AG10803 (cell line): Measurements from ENCODE around the gene PCDHB7.
"Not testable (repeated sequence)": the region's sequence is repeated elsewhere in the genome, so short reads cannot be mapped to it uniquely, and the experiment has no call there.

Experiments used
- DNase-seq: peaks from one replicate; pipeline ENCODE4 v3.0.0; 2010; ENCODE audit warnings: low read depth
- H3K4me3 ChIP-seq: 2 replicates; pipeline ENCODE4 v1.5.1; 2011; ENCODE audit warnings: mild to moderate bottlenecking, low read length, control low read depth
- TF ChIP-seq, protein P1 (sequence below): conservative IDR thresholded peaks from 2 replicates; pipeline ENCODE4 v1.5.1; 2011; ENCODE audit warnings: mild to moderate bottlenecking, low read length, control low read depth, inconsistent platforms

The PCDHB7 gene

DNA sequence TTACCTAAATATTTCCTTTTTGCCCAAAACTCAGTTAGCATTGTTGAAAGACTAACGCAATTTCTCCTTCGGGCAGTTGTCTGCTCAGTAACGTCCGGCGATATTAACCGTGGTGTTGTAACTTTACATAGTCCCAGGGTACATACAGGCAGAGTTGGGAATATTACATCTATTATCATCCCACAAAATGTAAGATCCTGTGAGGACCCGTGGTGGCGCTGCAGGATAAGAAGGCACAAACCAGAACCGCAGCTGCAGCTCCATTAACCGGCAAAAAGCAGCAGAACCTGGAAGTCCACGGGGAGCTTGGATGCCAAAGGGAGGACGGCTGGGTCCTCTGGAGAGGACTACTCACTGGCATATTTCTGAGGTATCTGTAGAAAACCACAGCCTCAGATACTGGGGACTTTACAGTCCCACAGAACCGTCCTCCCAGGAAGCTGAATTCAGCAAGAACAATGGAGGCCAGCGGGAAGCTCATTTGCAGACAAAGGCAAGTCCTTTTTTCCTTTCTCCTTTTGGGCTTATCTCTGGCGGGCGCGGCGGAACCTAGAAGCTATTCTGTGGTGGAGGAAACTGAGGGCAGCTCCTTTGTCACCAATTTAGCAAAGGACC lies 5.2 kb downstream of the PCDHB7 start, which contains the start of gene PCDHB8:
TSS of gene PCDHB8 (plus strand) at position 214 of the 615 bp plus-strand sequence. CDS start at position 459, 245 bp downstream.
- not testable (repeated sequence) for DNase-seq, H3K4me3 ChIP-seq
- TF ChIP-seq, protein P1, sequence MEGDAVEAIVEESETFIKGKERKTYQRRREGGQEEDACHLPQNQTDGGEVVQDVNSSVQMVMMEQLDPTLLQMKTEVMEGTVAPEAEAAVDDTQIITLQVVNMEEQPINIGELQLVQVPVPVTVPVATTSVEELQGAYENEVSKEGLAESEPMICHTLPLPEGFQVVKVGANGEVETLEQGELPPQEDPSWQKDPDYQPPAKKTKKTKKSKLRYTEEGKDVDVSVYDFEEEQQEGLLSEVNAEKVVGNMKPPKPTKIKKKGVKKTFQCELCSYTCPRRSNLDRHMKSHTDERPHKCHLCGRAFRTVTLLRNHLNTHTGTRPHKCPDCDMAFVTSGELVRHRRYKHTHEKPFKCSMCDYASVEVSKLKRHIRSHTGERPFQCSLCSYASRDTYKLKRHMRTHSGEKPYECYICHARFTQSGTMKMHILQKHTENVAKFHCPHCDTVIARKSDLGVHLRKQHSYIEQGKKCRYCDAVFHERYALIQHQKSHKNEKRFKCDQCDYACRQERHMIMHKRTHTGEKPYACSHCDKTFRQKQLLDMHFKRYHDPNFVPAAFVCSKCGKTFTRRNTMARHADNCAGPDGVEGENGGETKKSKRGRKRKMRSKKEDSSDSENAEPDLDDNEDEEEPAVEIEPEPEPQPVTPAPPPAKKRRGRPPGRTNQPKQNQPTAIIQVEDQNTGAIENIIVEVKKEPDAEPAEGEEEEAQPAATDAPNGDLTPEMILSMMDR: peak; percentile 17; the same call in 1 of the 2 replicates

DNA sequence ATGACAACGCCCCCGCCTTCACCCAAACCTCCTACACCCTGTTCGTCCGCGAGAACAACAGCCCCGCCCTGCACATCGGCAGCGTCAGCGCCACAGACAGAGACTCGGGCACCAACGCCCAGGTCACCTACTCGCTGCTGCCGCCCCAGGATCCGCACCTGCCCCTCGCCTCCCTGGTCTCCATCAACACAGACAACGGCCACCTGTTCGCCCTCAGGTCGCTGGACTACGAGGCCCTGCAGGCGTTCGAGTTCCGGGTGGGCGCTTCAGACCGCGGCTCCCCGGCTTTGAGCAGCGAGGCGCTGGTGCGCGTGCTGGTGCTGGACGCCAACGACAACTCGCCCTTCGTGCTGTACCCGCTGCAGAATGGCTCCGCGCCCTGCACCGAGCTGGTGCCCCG lies 6.9 kb downstream of the PCDHB7 start:
- DNase-seq, H3K4me3 ChIP-seq: not testable (repeated sequence)

DNA sequence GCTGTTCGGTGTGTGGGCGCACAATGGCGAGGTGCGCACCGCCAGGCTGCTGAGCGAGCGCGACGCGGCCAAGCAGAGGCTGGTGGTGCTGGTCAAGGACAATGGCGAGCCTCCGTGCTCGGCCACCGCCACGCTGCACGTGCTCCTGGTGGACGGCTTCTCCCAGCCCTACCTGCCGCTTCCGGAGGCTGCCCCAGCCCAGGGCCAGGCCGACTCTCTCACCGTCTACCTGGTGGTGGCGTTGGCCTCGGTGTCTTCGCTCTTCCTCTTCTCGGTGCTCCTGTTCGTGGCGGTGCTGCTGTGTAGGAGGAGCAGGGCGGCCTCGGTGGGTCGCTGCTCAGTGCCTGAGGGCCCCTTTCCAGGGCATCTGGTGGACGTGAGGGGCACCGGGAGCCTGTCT lies 7.4 kb downstream of the PCDHB7 start:
- not testable (repeated sequence) for H3K4me3 ChIP-seq, DNase-seq

DNA sequence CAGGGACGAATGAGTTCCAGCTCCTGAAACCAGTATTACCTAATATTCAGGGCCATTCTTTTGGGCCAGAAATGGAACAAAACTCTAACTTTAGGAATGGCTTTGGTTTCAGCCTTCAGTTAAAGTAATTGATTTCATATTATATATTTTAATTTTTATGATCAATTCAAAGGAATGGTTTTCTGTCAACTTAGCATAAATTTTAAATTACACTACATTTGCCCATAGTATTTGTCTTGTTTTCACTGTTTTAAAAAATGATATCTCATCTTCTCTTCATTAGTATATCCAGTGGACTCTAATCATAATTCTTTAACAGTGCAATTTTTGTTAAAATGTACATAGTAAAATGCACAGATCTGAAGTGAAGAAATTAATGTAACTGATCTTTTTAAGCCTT lies 7.9 kb downstream of the PCDHB7 start:
- H3K4me3 ChIP-seq: no peak overlapping the region
- no peak for DNase-seq
- TF ChIP-seq, protein P1: no peak

DNA sequence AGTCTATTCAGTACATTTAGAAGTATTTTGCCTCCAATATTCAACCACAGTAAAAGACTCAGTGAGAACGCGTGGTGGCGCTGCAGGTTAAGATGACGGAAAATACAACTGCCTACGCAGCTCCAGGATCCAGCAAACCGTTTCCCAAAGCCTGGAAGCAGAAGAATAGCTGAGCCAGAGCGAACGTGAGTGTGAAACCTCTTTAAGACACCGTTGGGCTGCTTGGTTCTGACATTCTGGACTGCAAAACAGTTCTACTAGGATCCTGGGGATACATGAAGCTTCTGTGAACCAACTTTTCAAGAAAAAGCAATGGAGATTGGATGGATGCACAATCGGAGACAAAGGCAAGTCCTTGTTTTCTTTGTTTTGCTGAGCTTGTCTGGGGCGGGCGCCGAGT lies 9.8 kb downstream of the PCDHB7 start, which contains the start of gene PCDHB16:
TSS of gene PCDHB16 (plus strand) at position 140 of the 400 bp plus-strand sequence. CDS start at position 313, 173 bp downstream.
- TF ChIP-seq, protein P1: peak; percentile 39
- H3K4me3 ChIP-seq: peak within 1 kb of the TSS; percentile 43
- DNase-seq: peak; percentile 35

DNA sequence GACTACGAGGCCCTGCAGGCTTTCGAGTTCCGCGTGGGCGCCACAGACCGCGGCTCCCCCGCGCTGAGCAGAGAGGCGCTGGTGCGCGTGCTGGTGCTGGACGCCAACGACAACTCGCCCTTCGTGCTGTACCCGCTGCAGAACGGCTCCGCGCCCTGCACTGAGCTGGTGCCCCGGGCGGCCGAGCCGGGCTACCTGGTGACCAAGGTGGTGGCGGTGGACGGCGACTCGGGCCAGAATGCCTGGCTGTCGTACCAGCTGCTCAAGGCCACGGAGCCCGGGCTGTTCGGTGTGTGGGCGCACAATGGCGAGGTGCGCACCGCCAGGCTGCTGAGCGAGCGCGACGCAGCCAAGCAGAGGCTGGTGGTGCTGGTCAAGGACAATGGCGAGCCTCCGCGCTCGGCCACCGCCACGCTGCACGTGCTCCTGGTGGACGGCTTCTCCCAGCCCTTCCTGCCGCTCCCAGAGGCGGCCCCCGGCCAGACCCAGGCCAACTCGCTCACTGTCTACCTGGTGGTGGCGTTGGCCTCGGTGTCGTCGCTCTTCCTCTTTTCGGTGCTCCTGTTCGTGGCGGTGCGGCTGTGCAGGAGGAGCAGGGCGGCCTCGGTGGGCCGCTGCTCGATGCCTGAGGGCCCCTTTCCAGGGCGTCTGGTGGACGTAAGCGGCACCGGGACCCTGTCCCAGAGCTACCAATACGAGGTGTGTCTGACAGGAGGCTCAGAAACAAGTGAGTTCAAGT lies 11.8 kb downstream of the PCDHB7 start:
- DNase-seq, H3K4me3 ChIP-seq: not testable (repeated sequence)

DNA sequence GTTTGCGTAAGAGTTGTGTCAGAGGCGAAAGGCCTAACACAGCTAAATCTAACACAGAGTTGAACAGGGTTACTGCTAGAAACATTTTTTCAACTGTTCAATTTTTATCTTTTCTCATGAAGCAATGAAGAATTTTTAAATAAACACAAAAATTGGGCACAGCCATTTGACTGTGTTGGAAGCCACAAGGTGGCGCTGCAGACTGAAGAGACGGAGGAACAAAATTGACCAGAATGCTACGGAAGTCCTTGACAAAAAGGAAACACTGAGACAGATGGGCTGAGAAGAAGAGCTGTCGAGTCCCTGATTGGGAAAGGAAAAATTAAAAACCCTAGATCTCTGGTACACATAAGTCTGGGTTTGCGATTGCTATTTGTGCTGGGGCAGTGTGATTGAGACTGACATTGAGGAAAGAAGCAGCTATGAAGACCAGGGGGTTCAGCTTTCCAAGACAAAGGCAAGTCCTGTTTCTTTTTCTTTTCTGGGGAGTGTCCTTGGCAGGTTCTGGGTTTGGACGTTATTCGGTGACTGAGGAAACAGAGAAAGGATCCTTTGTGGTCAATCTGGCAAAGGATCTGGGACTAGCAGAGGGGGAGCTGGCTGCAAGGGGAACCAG lies 14.6 kb downstream of the PCDHB7 start, which contains the start of gene PCDHB9:
TSS of gene PCDHB9 (plus strand) at position 265 of the 616 bp plus-strand sequence. CDS start at position 423, 158 bp downstream.
- peak within 1 kb of the TSS; percentile 49 for H3K4me3 ChIP-seq
- DNase-seq: peak; percentile 25
- TF ChIP-seq, protein P1: peak; percentile 56

DNA sequence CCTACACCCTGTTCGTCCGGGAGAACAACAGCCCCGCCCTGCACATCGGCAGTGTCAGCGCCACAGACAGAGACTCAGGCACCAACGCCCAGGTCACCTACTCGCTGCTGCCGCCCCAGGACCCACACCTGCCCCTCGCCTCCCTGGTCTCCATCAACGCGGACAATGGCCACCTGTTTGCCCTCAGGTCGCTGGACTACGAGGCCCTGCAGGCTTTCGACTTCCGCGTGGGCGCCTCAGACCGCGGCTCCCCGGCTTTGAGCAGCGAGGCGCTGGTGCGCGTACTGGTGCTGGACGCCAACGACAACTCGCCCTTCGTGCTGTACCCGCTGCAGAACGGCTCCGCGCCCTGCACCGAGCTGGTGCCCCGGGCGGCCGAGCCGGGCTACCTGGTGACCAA lies 16.2 kb downstream of the PCDHB7 start:
- not testable (repeated sequence) for DNase-seq, H3K4me3 ChIP-seq

DNA sequence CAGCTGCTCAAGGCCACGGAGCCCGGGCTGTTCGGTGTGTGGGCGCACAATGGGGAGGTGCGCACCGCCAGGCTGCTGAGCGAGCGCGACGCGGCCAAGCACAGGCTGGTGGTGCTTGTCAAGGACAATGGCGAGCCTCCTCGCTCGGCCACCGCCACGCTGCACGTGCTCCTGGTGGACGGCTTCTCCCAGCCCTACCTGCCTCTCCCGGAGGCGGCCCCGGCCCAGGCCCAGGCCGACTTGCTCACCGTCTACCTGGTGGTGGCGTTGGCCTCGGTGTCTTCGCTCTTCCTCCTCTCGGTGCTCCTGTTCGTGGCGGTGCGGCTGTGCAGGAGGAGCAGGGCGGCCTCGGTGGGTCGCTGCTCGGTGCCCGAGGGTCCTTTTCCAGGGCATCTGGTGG lies 16.7 kb downstream of the PCDHB7 start:
- not testable (repeated sequence) for DNase-seq

More for the DNA sequence above, 16.7 kb downstream of the PCDHB7 start:
- H3K4me3 ChIP-seq: not testable (repeated sequence)
